Measurements from ENCODE around the gene LYL1. TPM values are rescaled to one million over a fixed set of nuclear protein-coding genes. Genes with fewer than 3 reads are reported as not detected.
A peak's percentile ranks its signal among the peaks of the same experiment; 100 is the strongest.

LYL1 gene
- total and polyA plus RNA-seq, 9 of the 15 experiments (the other 6 are each of a cell fraction or from before 2014, with no cell fraction given), result 1.3 to 266 (median 34.0) TPM

GRCh38 chr19:13060233-13060963 lies 42.3 kb downstream of the LYL1 start:
- no TSS peak for BruUV-seq (replicated peaks)
- no peaks in the 10 kb centered on the region for H3K36me3 ChIP-seq (ENCODE audit: control insufficient read depth, insufficient read depth, low read length)
- in situ Hi-C loops (cut with MboI), result no loop called here
- intact Hi-C loops (cut with micrococcal nuclease), result no loop called here
- H2AFZ ChIP-seq (ENCODE audit: low read depth, low read length), result no peak overlapping the region
- H3K4me1 ChIP-seq (replicated peaks in 1 of 2; ENCODE audit: control insufficient read depth in 2 of 2, insufficient read depth in 2 of 2, low read length in 2 of 2), result peaks cover 17 to 63% of the 10 kb centered on the region in 2 experiments; a peak in 4 of 5 replicates
- ATAC-seq, result no peak
- H3K9me3 ChIP-seq (replicated peaks; ENCODE audit: control insufficient read depth, insufficient read depth, low read depth, low read length), result no peaks in the 10 kb centered on the region
- no peaks in the 10 kb centered on the region for H3K27me3 ChIP-seq (ENCODE audit: control insufficient read depth in 2 of 2, insufficient read depth in 2 of 2, low read length in 2 of 2)
- peaks cover 8% of the 10 kb centered on the region; the same call in 2 of the 3 replicates for H3K79me2 ChIP-seq (ENCODE audit: control insufficient read depth, insufficient read depth, low read length)
- peaks cover 18% of the 10 kb centered on the region; the same call in 1 of the 2 replicates for H4K20me1 ChIP-seq (replicated peaks; ENCODE audit: control insufficient read depth, insufficient read depth, low read length)
- H3K4me3 ChIP-seq, result no peak overlapping the region
- no peaks in the 10 kb centered on the region for H3K9me1 ChIP-seq (ENCODE audit: control insufficient read depth, insufficient read depth, low read length)
- no peak for TF ChIP-seq ZNF507 (tag; conservative IDR thresholded peaks at IDR 0.05)
- TF ChIP-seq NR0B1 (IDR thresholded peaks at IDR 0.05; ENCODE audit: partially characterized antibody), result no peak
- 0 out of 2 replicates have a peak, but pooled peaks have one; percentile 17 for TF ChIP-seq RERE (CRISPR knock-in tag; IDR thresholded peaks at IDR 0.05; ENCODE audit: borderline replicate concordance)
- TF ChIP-seq ZNF740 (CRISPR knock-in tag; IDR thresholded peaks at IDR 0.05), result peak; percentile 65
- TF ChIP-seq ZNF740 (tag; IDR thresholded peaks at IDR 0.05), result peak in 1 of 2 experiments; percentile 20; a peak in 1 of 4 replicates
- no peak for TF ChIP-seq SMAD3 (CRISPR knock-in tag; conservative IDR thresholded peaks at IDR 0.05)
- TF ChIP-seq, protein P1, sequence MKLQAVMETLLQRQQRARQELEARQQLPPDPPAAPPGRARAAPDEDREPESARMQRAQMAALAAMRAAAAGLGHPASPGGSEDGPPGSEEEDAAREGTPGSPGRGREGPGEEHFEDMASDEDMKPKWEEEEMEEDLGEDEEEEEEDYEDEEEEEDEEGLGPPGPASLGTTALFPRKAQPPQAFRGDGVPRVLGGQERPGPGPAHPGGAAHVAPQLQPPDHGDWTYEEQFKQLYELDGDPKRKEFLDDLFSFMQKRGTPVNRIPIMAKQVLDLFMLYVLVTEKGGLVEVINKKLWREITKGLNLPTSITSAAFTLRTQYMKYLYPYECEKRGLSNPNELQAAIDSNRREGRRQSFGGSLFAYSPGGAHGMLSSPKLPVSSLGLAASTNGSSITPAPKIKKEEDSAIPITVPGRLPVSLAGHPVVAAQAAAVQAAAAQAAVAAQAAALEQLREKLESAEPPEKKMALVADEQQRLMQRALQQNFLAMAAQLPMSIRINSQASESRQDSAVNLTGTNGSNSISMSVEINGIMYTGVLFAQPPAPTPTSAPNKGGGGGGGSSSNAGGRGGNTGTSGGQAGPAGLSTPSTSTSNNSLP (IDR thresholded peaks at IDR 0.05; ENCODE audit: borderline replicate concordance, low read depth, low read length), result no peak
- 69% methylated on average over 15 of the region's 19 CpGs for WGBS (ENCODE audit: insufficient coverage, low coverage, missing lambda C conversion rate)
- peak overlapping the region in 1 of 2 experiments; percentile 86; a peak in 2 of 4 replicates for H3K9ac ChIP-seq (ENCODE audit: insufficient read depth in 1 of 2, low read depth in 2 of 2, low read length in 2 of 2)
- H3K4me2 ChIP-seq (ENCODE audit: insufficient read depth, low read length), result no peak overlapping the region
- ChIA-PET POLR2A (interaction anchor here (0.7 to 2.1 kb wide), 7 partner anchors 8 to 1277 kb away, joined by 3 to 9 read pairs (median 3); no protein-coding TSS in a partner anchor), CTCF (ENCODE audit: low intra/inter-chr PET ratio) (interaction anchor here (2.2 to 2.7 kb wide), 2 partner anchors 83 to 95 kb away, joined by 14 to 15 read pairs; no protein-coding TSS in a partner anchor)
- no peak for FAIRE-seq
- DNase-seq (ENCODE audit: extremely low read depth in 1 of 4, low spot score in 3 of 4), result peak in 2 of 4 experiments; percentile 61 to 62
- H3K27ac ChIP-seq (ENCODE audit: extremely low read depth, low read depth, low read length), result no peak overlapping the region

Measured in K562 (cell line).